ENCODE data around the gene SV2C. TPM values are rescaled to one million over a fixed set of nuclear protein-coding genes. Genes with fewer than 3 reads are reported as not detected.
"Not testable (repeated sequence)": the region's sequence is repeated elsewhere in the genome, so short reads cannot be mapped to it uniquely, and the experiment has no call there.

The SV2C gene
- total and polyA plus RNA-seq, 2 donors = 0.05 to 0.27 TPM

- DNase-seq (ENCODE audit: low read depth in 6 of 9, low spot score in 9 of 9) = no peak
- WGBS = 77% methylated on average over 17 of the region's 17 CpGs
- no peaks in the 10 kb centered on the region for H3K4me1 ChIP-seq (ENCODE audit: control insufficient read depth in 2 of 2, insufficient read depth in 2 of 2, low read length in 2 of 2)
Measured at GRCh38 chr5:76363352-76364225, 280.4 kb downstream of the SV2C start.

GRCh38 chr5:76364226-76364589, 281.0 kb downstream of the SV2C start:
- no peaks in the 10 kb centered on the region for H3K36me3 ChIP-seq (ENCODE audit: control insufficient read depth in 2 of 2, insufficient read depth in 2 of 2, low read length in 1 of 2)
- no peaks in the 10 kb centered on the region for H3K27me3 ChIP-seq (ENCODE audit: control insufficient read depth in 2 of 2, insufficient read depth in 1 of 2, low read length in 1 of 2)
- H3K4me3 ChIP-seq (ENCODE audit: low read length in 2 of 2) = no peak overlapping the region
- no peak overlapping the region for H3K27ac ChIP-seq (ENCODE audit: low read depth in 1 of 2, low read length in 1 of 2)
- H3K4me1 ChIP-seq (ENCODE audit: control insufficient read depth in 2 of 2, insufficient read depth in 2 of 2, low read length in 2 of 2) = no peaks in the 10 kb centered on the region
- H3K9me3 ChIP-seq (ENCODE audit: control insufficient read depth in 2 of 2, insufficient read depth in 1 of 2, low read length in 1 of 2) = no peaks in the 10 kb centered on the region
- no peak for DNase-seq (ENCODE audit: low read depth in 6 of 9, low spot score in 9 of 9)
- WGBS = 82% methylated on average over 2 of the region's 2 CpGs

More at GRCh38 chr5:76363352-76364225, 280.4 kb downstream of the SV2C start:
- H3K27me3 ChIP-seq (ENCODE audit: control insufficient read depth in 2 of 2, insufficient read depth in 1 of 2, low read length in 1 of 2) = no peaks in the 10 kb centered on the region
- H3K9me3 ChIP-seq (ENCODE audit: control insufficient read depth in 2 of 2, insufficient read depth in 1 of 2, low read length in 1 of 2) = no peaks in the 10 kb centered on the region
- H3K27ac ChIP-seq (ENCODE audit: low read depth in 1 of 2, low read length in 1 of 2) = no peak overlapping the region
- no peak overlapping the region for H3K4me3 ChIP-seq (ENCODE audit: low read length in 2 of 2)
- no peaks in the 10 kb centered on the region for H3K36me3 ChIP-seq (ENCODE audit: control insufficient read depth in 2 of 2, insufficient read depth in 2 of 2, low read length in 1 of 2)

GRCh38 chr5:76365561-76365960, 282.4 kb downstream of the SV2C start:
- H3K9me3 ChIP-seq (ENCODE audit: control insufficient read depth in 2 of 2, insufficient read depth in 1 of 2, low read length in 1 of 2) = no peaks in the 10 kb centered on the region
- no peak overlapping the region for H3K27ac ChIP-seq (ENCODE audit: low read depth in 1 of 2, low read length in 1 of 2)
- H3K4me3 ChIP-seq (ENCODE audit: low read length in 2 of 2) = no peak overlapping the region
- H3K36me3 ChIP-seq (ENCODE audit: control insufficient read depth in 2 of 2, insufficient read depth in 2 of 2, low read length in 1 of 2) = no peaks in the 10 kb centered on the region
- H3K27me3 ChIP-seq (ENCODE audit: control insufficient read depth in 2 of 2, insufficient read depth in 1 of 2, low read length in 1 of 2) = no peaks in the 10 kb centered on the region
- H3K4me1 ChIP-seq (ENCODE audit: control insufficient read depth in 2 of 2, insufficient read depth in 2 of 2, low read length in 2 of 2) = no peaks in the 10 kb centered on the region
- DNase-seq (ENCODE audit: low read depth in 6 of 9, low spot score in 9 of 9) = no peak

- Histone ChIP-seq H3K27me3 (ENCODE audit: control insufficient read depth in 2 of 2, insufficient read depth in 1 of 2, low read length in 1 of 2) (no peaks in the 10 kb centered on the region), H3K4me3 (ENCODE audit: low read length in 2 of 2) (no peak overlapping the region), H3K36me3 (ENCODE audit: control insufficient read depth in 2 of 2, insufficient read depth in 2 of 2, low read length in 1 of 2) (no peaks in the 10 kb centered on the region), H3K4me1 (ENCODE audit: control insufficient read depth in 2 of 2, insufficient read depth in 2 of 2, low read length in 2 of 2) (no peaks in the 10 kb centered on the region), H3K27ac (ENCODE audit: low read depth in 1 of 2, low read length in 1 of 2) (no peak overlapping the region), H3K9me3 (ENCODE audit: control insufficient read depth in 2 of 2, insufficient read depth in 1 of 2, low read length in 1 of 2) (no peaks in the 10 kb centered on the region)
- WGBS = 98% methylated on average over 2 of the region's 2 CpGs
- DNase-seq (ENCODE audit: low read depth in 6 of 9, low spot score in 9 of 9) = no peak
Measured at GRCh38 chr5:76366596-76366995, 283.4 kb downstream of the SV2C start.

DNA sequence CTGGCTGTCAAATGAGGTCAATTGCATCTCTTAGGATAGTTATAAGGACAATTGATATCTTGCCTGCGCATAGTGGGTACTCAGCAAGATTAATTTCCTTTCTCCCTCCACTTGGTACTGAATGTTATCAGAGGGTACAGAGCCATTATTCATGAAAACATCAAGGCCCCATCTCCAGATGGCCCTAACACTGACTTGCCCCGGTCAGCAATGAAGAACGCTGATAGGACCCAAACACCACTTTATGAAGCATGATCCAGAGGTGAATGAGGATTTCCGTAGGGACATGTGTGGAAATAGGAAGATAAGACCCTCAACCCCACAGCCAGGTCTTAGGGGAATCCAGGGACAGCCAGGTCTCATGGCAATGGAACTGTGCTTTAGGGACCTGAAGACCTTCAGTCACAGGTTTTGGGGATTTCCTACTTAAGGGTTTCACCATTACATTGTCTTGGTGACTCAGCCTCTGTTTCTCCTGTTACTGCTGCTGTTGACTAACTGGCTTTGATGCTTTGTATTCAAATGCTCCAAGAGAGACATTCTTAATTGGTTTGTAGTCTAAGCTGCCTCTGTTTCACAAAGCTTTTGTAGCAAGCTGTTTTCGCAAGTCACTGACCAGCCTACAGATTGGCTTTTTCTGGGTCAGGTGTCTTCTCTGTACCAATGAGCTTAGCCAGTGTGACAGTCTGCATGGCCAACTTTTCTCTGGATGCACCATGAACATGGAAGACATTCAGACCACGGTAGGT, 284.6 kb downstream of the SV2C start:
- no peaks in the 10 kb centered on the region for H3K9me3 ChIP-seq (ENCODE audit: control insufficient read depth in 2 of 2, insufficient read depth in 1 of 2, low read length in 1 of 2)

GRCh38 chr5:76368941-76369340, 285.8 kb downstream of the SV2C start:
- H3K9me3 ChIP-seq (ENCODE audit: control insufficient read depth in 2 of 2, insufficient read depth in 1 of 2, low read length in 1 of 2) = no peaks in the 10 kb centered on the region
- H3K27ac ChIP-seq (ENCODE audit: low read depth in 1 of 2, low read length in 1 of 2) = no peak overlapping the region
- no peak overlapping the region for H3K4me3 ChIP-seq (ENCODE audit: low read length in 2 of 2)
- H3K27me3 ChIP-seq (ENCODE audit: control insufficient read depth in 2 of 2, insufficient read depth in 1 of 2, low read length in 1 of 2) = no peaks in the 10 kb centered on the region
- H3K4me1 ChIP-seq (ENCODE audit: control insufficient read depth in 2 of 2, insufficient read depth in 2 of 2, low read length in 2 of 2) = peaks cover 0 to 2% of the 10 kb centered on the region in 2 donors
- no peak for DNase-seq (ENCODE audit: low read depth in 6 of 9, low spot score in 9 of 9)
- H3K36me3 ChIP-seq (ENCODE audit: control insufficient read depth in 2 of 2, insufficient read depth in 2 of 2, low read length in 1 of 2) = no peaks in the 10 kb centered on the region
- WGBS = 91% methylated on average over 1 of the region's 1 CpG

More for the DNA sequence above, 284.6 kb downstream of the SV2C start:
- H3K4me1 ChIP-seq (ENCODE audit: control insufficient read depth in 2 of 2, insufficient read depth in 2 of 2, low read length in 2 of 2) = peaks cover 0 to 2% of the 10 kb centered on the region in 2 donors
- 98% methylated on average over 6 of the region's 6 CpGs for WGBS
- H3K36me3 ChIP-seq (ENCODE audit: control insufficient read depth in 2 of 2, insufficient read depth in 2 of 2, low read length in 1 of 2) = no peaks in the 10 kb centered on the region
- H3K4me3 ChIP-seq (ENCODE audit: low read length in 2 of 2) = no peak overlapping the region
- no peaks in the 10 kb centered on the region for H3K27me3 ChIP-seq (ENCODE audit: control insufficient read depth in 2 of 2, insufficient read depth in 1 of 2, low read length in 1 of 2)
- DNase-seq (ENCODE audit: low read depth in 6 of 9, low spot score in 9 of 9) = no peak
- no peak overlapping the region for H3K27ac ChIP-seq (ENCODE audit: low read depth in 1 of 2, low read length in 1 of 2)

DNA sequence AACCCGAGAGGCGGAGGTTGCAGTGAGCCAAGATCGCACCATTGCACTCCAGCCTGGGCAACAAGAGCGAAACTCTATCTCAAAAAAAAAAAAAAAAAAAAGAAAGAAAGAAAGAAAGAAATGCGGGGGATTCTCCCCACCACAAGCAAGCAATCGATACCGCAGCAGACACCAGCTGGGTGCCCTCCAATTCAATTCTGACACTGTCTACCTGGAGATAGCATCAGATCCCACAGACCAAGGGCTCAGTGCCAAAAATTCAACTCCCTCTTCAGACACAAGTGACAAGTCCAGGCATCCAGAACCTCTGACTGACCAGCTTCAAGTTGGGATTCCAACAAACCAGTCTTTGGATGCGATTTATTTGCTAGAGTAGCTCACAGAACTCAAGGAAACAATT, 286.5 kb downstream of the SV2C start:
- WGBS = 47% methylated on average over 8 of the region's 8 CpGs

DNA sequence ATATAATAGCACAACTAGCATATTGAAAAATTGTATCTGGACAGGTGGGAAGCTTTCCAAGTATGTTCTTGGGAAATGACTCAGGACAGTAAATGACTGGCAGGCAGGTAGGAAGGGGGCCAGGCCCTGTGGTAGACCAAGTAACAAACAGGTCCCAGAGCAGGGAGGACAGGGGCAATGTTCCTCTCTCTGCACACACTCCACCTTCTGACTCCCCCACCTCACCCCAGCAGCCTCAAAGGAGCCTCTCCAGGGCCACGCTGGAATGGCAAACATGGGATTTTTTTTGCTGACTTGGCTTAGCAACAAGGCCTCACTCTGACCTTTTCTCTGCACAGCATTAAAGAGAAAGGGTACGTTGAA, 288.8 kb downstream of the SV2C start:
- Histone ChIP-seq H3K4me1 (ENCODE audit: control insufficient read depth in 2 of 2, insufficient read depth in 2 of 2, low read length in 2 of 2) (peaks cover 0 to 2% of the 10 kb centered on the region in 2 donors), H3K9me3 (ENCODE audit: control insufficient read depth in 2 of 2, insufficient read depth in 1 of 2, low read length in 1 of 2) (no peaks in the 10 kb centered on the region), H3K36me3 (ENCODE audit: control insufficient read depth in 2 of 2, insufficient read depth in 2 of 2, low read length in 1 of 2) (no peaks in the 10 kb centered on the region), H3K27me3 (ENCODE audit: control insufficient read depth in 2 of 2, insufficient read depth in 1 of 2, low read length in 1 of 2) (no peaks in the 10 kb centered on the region), H3K27ac (ENCODE audit: low read depth in 1 of 2, low read length in 1 of 2) (no peak overlapping the region), H3K4me3 (ENCODE audit: low read length in 2 of 2) (no peak overlapping the region)
- WGBS = 60% methylated on average over 2 of the region's 2 CpGs
- no peak for DNase-seq (ENCODE audit: low read depth in 6 of 9, low spot score in 9 of 9)

More for the DNA sequence above, 286.5 kb downstream of the SV2C start:
- H3K27ac ChIP-seq (ENCODE audit: low read depth in 1 of 2, low read length in 1 of 2); H3K27me3 ChIP-seq (ENCODE audit: control insufficient read depth in 2 of 2, insufficient read depth in 1 of 2, low read length in 1 of 2); H3K9me3 ChIP-seq (ENCODE audit: control insufficient read depth in 2 of 2, insufficient read depth in 1 of 2, low read length in 1 of 2); DNase-seq (ENCODE audit: low read depth in 6 of 9, low spot score in 9 of 9); H3K4me3 ChIP-seq (ENCODE audit: low read length in 2 of 2); H3K36me3 ChIP-seq (ENCODE audit: control insufficient read depth in 2 of 2, insufficient read depth in 2 of 2, low read length in 1 of 2); H3K4me1 ChIP-seq (ENCODE audit: control insufficient read depth in 2 of 2, insufficient read depth in 2 of 2, low read length in 2 of 2): not testable (repeated sequence)

GRCh38 chr5:76372323-76373054, 289.3 kb downstream of the SV2C start:
- no peaks in the 10 kb centered on the region for H3K9me3 ChIP-seq (ENCODE audit: control insufficient read depth in 2 of 2, insufficient read depth in 1 of 2, low read length in 1 of 2)
- DNase-seq (ENCODE audit: low read depth in 6 of 9, low spot score in 9 of 9) = no peak
- peaks cover 0 to 2% of the 10 kb centered on the region in 2 donors for H3K4me1 ChIP-seq (ENCODE audit: control insufficient read depth in 2 of 2, insufficient read depth in 2 of 2, low read length in 2 of 2)
- H3K36me3 ChIP-seq (ENCODE audit: control insufficient read depth in 2 of 2, insufficient read depth in 2 of 2, low read length in 1 of 2) = no peaks in the 10 kb centered on the region
- WGBS = 87% methylated on average over 11 of the region's 11 CpGs
- no peak overlapping the region for H3K4me3 ChIP-seq (ENCODE audit: low read length in 2 of 2)
- no peaks in the 10 kb centered on the region for H3K27me3 ChIP-seq (ENCODE audit: control insufficient read depth in 2 of 2, insufficient read depth in 1 of 2, low read length in 1 of 2)
- no peak overlapping the region for H3K27ac ChIP-seq (ENCODE audit: low read depth in 1 of 2, low read length in 1 of 2)
